ENCODE data around the gene LSM8.
A peak's percentile ranks its signal among the peaks of the same experiment; 100 is the strongest.

LSM8 gene

GRCh38 chr7:118214051-118214832 lies 30.3 kb downstream of the LSM8 start (continued):
- TF ChIP-seq KLF7 (tag by site-specific recombination; IDR thresholded peaks at IDR 0.05; ENCODE audit: borderline replicate concordance): peak; percentile 14; the same call in 1 of the 2 replicates
- TF ChIP-seq ZNF561 (tag by site-specific recombination; IDR thresholded peaks at IDR 0.05; ENCODE audit: borderline replicate concordance): peak; percentile 43; the same call in 1 of the 2 replicates
- peak; percentile 74 for TF ChIP-seq ZNF335 (tag by site-specific recombination; conservative IDR thresholded peaks at IDR 0.05)
- no peak for TF ChIP-seq ZNF777 (tag by site-specific recombination; IDR thresholded peaks at IDR 0.05; ENCODE audit: borderline replicate concordance)
- TF ChIP-seq ATF2 (tag by site-specific recombination; IDR thresholded peaks at IDR 0.05; ENCODE audit: low read depth): no peak
- TF ChIP-seq ZNF791 (tag by site-specific recombination; IDR thresholded peaks at IDR 0.05): no peak
- 0 out of 2 replicates have a peak, but pooled peaks have one; percentile 6 for TF ChIP-seq KLF16 (tag by site-specific recombination; IDR thresholded peaks at IDR 0.05)
- peak; percentile 43; the same call in 1 of the 2 replicates for TF ChIP-seq SP7 (tag by site-specific recombination; IDR thresholded peaks at IDR 0.05)
- peak; percentile 73 for TF ChIP-seq HIC1 (tag by site-specific recombination; IDR thresholded peaks at IDR 0.05)
- peak; percentile 53; the same call in 1 of the 2 replicates for TF ChIP-seq ZNF792 (tag by site-specific recombination; IDR thresholded peaks at IDR 0.05)
- TF ChIP-seq ZBTB20 (tag by site-specific recombination; IDR thresholded peaks at IDR 0.05): peak; percentile 67; the same call in 1 of the 2 replicates
- TF ChIP-seq ZNF600 (tag by site-specific recombination; IDR thresholded peaks at IDR 0.05): peak; percentile 39; the same call in 1 of the 2 replicates
- peak; percentile 64 for TF ChIP-seq ZBTB8A (tag by site-specific recombination; IDR thresholded peaks at IDR 0.05)
- TF ChIP-seq ZNF148 (tag by site-specific recombination; IDR thresholded peaks at IDR 0.05; ENCODE audit: borderline replicate concordance): no peak
- no peak for TF ChIP-seq ZNF37A (tag by site-specific recombination; IDR thresholded peaks at IDR 0.05)

- Histone ChIP-seq H3K4me1 (ENCODE audit: control insufficient read depth, insufficient read depth, low read length) (peaks cover 6% of the 10 kb centered on the region; the same call in 1 of the 2 replicates), H3K27ac (ENCODE audit: extremely low read depth, low read depth, low read length) (no peak overlapping the region; the same call in 1 of the 2 replicates), H3K4me3 (ENCODE audit: low read depth, low read length) (peak overlapping the region; percentile 59), H3K9me3 (ENCODE audit: control insufficient read depth, insufficient read depth, low read depth, low read length) (no peaks in the 10 kb centered on the region), H3K36me3 (ENCODE audit: control insufficient read depth in 2 of 2, insufficient read depth in 1 of 2, low read length in 2 of 2) (no peaks in the 10 kb centered on the region)
- TF ChIP-seq ZNF335 (tag by site-specific recombination; conservative IDR thresholded peaks at IDR 0.05) (0 out of 2 replicates have a peak, but pooled peaks have one; percentile 11), ZNF112 (tag by site-specific recombination; IDR thresholded peaks at IDR 0.05) (no peak), SP2 (tag by site-specific recombination; IDR thresholded peaks at IDR 0.05) (0 out of 2 replicates have a peak, but pooled peaks have one; percentile 31), ZBTB17 (tag by site-specific recombination; IDR thresholded peaks at IDR 0.05) (peak; percentile 23), HOXC10 (CRISPR knock-in tag; IDR thresholded peaks at IDR 0.05) (no peak), ZNF311 (tag by site-specific recombination; IDR thresholded peaks at IDR 0.05; ENCODE audit: borderline replicate concordance) (no peak)
- ChIA-PET CTCF (no interaction called here), POLR2A (no interaction called here)
These were observed 30.8 kb downstream of the LSM8 start for GRCh38 chr7:118214833-118215182.
